Activated CD4-positive, alpha-beta T cell treated with anti-CD3 and anti-CD28 coated beads, Interleukin-2, amount 50 U/mL, for 24 hours (primary cell): ENCODE measurements around the gene NPAS2.

ENCODE experiments used
- DNase-seq, 2 donors: peaks; one replicate each; pipeline ENCODE4 v3.0.0-alpha.2; 2020; ENCODE audit warnings: low read depth in 1 of 2, low spot score in 1 of 2

Gene NPAS2

GRCh38 chr2:100962366-100963025 lies 142.6 kb downstream of the NPAS2 start:
- DNase-seq = no peak

GRCh38 chr2:100963026-100963375 lies 143.1 kb downstream of the NPAS2 start:
- no peak for DNase-seq

- DNase-seq = no peak
Measured at GRCh38 chr2:100964222-100964621, 144.3 kb downstream of the NPAS2 start.

- DNase-seq = no peak
Measured at GRCh38 chr2:100964681-100965169, 144.8 kb downstream of the NPAS2 start.

- DNase-seq = no peak
Measured at GRCh38 chr2:100965596-100965995, 145.7 kb downstream of the NPAS2 start.

GRCh38 chr2:100967716-100968115 lies 147.8 kb downstream of the NPAS2 start:
- no peak for DNase-seq

- no peak for DNase-seq
Measured at GRCh38 chr2:100968146-100969145, 148.5 kb downstream of the NPAS2 start.

- no peak for DNase-seq
Measured at GRCh38 chr2:100969998-100970397, 150.1 kb downstream of the NPAS2 start.

GRCh38 chr2:100971221-100971620 lies 151.3 kb downstream of the NPAS2 start:
- DNase-seq = no peak

- DNase-seq = no peak
Measured at GRCh38 chr2:100972452-100972851, 152.5 kb downstream of the NPAS2 start.

- no peak for DNase-seq
Measured at GRCh38 chr2:100974712-100975520, 155.0 kb downstream of the NPAS2 start.

GRCh38 chr2:100975521-100975785 lies 155.5 kb downstream of the NPAS2 start:
- DNase-seq = no peak

- no peak for DNase-seq
Measured at GRCh38 chr2:100976061-100976460, 156.1 kb downstream of the NPAS2 start.

GRCh38 chr2:100976645-100977391 lies 156.9 kb downstream of the NPAS2 start:
- no peak for DNase-seq

GRCh38 chr2:100977511-100977910 lies 157.6 kb downstream of the NPAS2 start:
- no peak for DNase-seq

- DNase-seq = no peak
Measured at GRCh38 chr2:100978582-100979191, 158.7 kb downstream of the NPAS2 start.

- no peak for DNase-seq
Measured at GRCh38 chr2:100980046-100980445, 160.1 kb downstream of the NPAS2 start.

- DNase-seq = no peak
Measured at GRCh38 chr2:100981011-100981410, 161.1 kb downstream of the NPAS2 start.

- no peak for DNase-seq
Measured at GRCh38 chr2:100982431-100982861, 162.5 kb downstream of the NPAS2 start.

GRCh38 chr2:100983201-100983600 lies 163.3 kb downstream of the NPAS2 start:
- DNase-seq = no peak
